A673 (cell line): ENCODE results near the gene DFFB.

ENCODE experiments used
- CTCF ChIP-seq: fragments of 300-800, 200-600 bp; sonication (generic); conservative IDR thresholded peaks from 2 replicates; pipeline ENCODE4 v1.5.1; 2017; ENCODE audit warnings: low read depth, mild to moderate bottlenecking, antibody characterized with exemption, low read length, moderate library complexity, mixed read lengths
- EZH2 ChIP-seq: fragments of 200-600 bp; sonication (generic); IDR thresholded peaks from 2 replicates; pipeline ENCODE4 v1.6.1; 2017; ENCODE audit warnings: borderline replicate concordance, low read depth, mild to moderate bottlenecking, mixed read lengths, antibody characterized with exemption, low read length; ENCODE audit not compliant: poor library complexity, severe bottlenecking

- TF ChIP-seq EZH2 (no peak), CTCF (no peak)
These were observed 31.9 kb upstream of the DFFB start for GRCh38 chr1:3825356-3825755.
